Sigmoid colon (tissue), 4 donors: ENCODE data around the gene PDPK1.
"Not testable (repeated sequence)": the region's sequence is repeated elsewhere in the genome, so short reads cannot be mapped to it uniquely, and the experiment has no call there.

Source experiments
- CTCF ChIP-seq, 4 experiments: fragments of 450-650 bp in 3 of 4; fragments of 200-600 bp in 1 of 4; IDR thresholded peaks; one replicate each; pipeline ENCODE4 v1.5.1; 2016 to 2019; ENCODE audit warnings: antibody characterized with exemption in 4 of 4, mild to moderate bottlenecking in 3 of 4, moderate library complexity in 2 of 4
- EP300 ChIP-seq, 4 donors: sonication (generic); formaldehyde crosslinking; IDR thresholded peaks; one replicate each; pipeline ENCODE4 v1.6.1; 2017; ENCODE audit warnings: antibody characterized with exemption in 4 of 4
- POLR2A ChIP-seq, 2 donors: fragments of 450-650 bp; IDR thresholded peaks; one replicate each; pipeline ENCODE4 v1.6.1; 2016; ENCODE audit warnings: antibody characterized with exemption in 2 of 2, mild to moderate bottlenecking in 2 of 2, moderate library complexity in 2 of 2
- POLR2AphosphoS5 ChIP-seq, 4 donors: sonication (generic); formaldehyde crosslinking; IDR thresholded peaks; one replicate each; pipeline ENCODE4 v1.6.1; 2017; ENCODE audit warnings: antibody characterized with exemption in 4 of 4

- not testable (repeated sequence) for TF ChIP-seq CTCF, POLR2AphosphoS5, POLR2A, EP300 (IDR thresholded peaks at IDR 0.05)
These were observed 81.1 kb downstream of the PDPK1 start for GRCh38 chr16:2618964-2619363.
